Measurements from ENCODE around the gene FCMR.

DNA sequence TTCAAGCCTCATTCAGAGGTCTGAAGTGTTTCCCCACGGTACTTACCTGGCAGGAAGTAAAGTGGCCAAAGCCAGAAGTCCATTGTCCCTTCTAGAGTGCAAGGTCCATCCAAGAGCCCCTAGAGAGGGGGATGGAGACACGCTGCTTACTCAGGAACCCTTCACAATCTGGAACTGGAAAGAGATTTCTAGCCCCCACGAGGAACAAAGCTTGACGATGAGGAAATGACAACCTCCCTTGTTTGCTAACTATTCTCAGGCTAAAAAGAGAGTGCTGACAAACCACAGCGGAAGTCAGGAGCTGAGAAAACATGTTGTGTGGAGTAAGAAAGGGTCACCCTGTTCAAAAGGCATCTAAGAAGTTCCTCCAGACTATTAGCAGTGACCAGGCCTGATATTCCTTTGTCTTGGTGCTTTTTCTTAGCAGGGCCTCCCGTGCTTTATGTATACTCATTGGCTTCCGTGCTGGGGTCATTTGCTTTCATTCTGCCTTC, at the start of gene FCMR:
- TF ChIP-seq, protein P1, sequence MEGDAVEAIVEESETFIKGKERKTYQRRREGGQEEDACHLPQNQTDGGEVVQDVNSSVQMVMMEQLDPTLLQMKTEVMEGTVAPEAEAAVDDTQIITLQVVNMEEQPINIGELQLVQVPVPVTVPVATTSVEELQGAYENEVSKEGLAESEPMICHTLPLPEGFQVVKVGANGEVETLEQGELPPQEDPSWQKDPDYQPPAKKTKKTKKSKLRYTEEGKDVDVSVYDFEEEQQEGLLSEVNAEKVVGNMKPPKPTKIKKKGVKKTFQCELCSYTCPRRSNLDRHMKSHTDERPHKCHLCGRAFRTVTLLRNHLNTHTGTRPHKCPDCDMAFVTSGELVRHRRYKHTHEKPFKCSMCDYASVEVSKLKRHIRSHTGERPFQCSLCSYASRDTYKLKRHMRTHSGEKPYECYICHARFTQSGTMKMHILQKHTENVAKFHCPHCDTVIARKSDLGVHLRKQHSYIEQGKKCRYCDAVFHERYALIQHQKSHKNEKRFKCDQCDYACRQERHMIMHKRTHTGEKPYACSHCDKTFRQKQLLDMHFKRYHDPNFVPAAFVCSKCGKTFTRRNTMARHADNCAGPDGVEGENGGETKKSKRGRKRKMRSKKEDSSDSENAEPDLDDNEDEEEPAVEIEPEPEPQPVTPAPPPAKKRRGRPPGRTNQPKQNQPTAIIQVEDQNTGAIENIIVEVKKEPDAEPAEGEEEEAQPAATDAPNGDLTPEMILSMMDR (IDR thresholded peaks at IDR 0.05; ENCODE audit: low read depth, low read length, poor library complexity, severe bottlenecking) = no peak
- no peak for TF ChIP-seq EZH2phosphoT487 (IDR thresholded peaks at IDR 0.05; ENCODE audit: borderline replicate concordance, low read length)

Data from DOHH2 (cell line).